ENCODE results near the gene PPP3CA.

The PPP3CA gene

GRCh38 chr4:101347267-101347556, at the start of gene PPP3CA:
PPP3CA (minus strand) TSS chr4:101347526.
- DNase-seq = no peak

GRCh38 chr4:101393256-101393655, 45.9 kb upstream of the PPP3CA start:
- DNase-seq = no peak

GRCh38 chr4:101370663-101371210, 23.4 kb upstream of the PPP3CA start:
- DNase-seq = no peak

DNA sequence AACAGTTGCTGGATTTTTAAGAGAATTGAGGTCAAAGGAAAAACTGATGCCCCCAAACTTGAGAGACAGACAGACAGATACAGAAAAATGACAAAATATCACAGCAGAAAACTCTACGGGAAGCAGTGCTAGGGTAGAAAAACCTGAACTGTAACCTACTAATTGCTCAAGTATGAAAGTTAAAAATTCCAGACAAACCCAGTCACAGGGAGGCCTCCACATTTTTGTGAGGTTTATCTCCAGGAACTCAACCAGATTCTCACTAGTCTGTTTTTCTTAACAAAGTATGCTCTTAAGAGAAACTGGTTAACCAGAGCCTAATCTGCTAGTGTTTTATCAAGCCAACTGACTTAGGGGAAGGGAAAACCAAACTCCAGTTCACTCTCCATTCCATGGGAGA, 19.9 kb upstream of the PPP3CA start:
- no peak for DNase-seq

DNA sequence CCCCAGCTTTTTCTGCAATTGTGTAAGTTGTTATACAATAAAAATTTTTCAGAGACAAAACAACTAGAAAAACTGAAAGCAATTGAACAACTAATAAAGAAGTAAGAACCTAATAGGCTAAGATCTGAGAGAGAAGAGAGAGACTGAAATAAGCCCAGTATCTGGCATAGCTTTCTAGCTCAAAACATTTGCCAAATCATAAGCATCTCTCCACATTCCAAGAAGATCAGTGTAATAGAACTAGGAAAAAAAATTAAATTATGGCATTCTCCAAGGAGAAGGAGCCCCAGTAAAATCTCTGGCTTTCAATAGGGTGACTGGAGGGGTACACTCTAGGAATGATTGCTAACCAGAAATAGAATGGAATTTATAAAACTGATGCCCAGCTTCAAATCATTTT, 19.0 kb upstream of the PPP3CA start:
- no peak for DNase-seq

DNA sequence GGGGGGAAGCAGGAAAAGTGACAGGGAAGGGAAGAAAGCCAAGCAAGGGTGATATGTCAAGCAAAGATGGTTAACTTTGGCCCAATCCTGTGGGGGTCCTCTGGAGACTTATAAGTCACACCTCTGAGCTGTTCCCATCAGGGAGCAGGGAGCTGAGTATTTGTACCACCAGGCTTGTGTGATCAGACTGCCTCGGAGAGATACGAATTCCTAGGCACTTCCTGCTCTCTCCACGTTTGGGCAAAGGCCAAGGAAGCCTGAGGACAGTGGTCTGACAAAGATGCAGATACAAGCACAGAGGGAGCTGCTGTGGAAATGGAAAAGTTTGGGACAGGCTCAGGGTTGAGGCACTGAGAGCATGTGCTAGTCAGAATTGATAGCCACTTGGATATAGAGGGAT, 10.4 kb upstream of the PPP3CA start:
- no peak for DNase-seq

DNA sequence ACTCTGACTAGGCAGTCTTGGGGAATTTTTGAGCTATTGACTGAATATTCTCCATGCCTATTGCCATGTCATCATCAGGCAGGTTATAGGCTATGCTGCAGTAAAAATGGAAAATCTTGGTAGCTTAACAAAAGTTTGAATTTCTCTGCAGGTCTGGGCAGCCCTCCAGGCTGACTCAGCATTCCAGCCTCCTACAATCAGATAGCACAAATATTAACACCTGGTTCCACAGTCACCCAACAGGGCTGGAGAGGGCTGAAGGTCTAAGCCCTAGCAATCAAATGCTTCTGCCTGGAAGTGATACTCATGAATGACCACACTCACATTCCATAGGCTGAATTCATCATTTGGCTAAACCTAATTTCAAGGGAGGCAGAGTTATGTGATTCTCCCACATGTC, 9.6 kb upstream of the PPP3CA start:
- no peak for DNase-seq

DNA sequence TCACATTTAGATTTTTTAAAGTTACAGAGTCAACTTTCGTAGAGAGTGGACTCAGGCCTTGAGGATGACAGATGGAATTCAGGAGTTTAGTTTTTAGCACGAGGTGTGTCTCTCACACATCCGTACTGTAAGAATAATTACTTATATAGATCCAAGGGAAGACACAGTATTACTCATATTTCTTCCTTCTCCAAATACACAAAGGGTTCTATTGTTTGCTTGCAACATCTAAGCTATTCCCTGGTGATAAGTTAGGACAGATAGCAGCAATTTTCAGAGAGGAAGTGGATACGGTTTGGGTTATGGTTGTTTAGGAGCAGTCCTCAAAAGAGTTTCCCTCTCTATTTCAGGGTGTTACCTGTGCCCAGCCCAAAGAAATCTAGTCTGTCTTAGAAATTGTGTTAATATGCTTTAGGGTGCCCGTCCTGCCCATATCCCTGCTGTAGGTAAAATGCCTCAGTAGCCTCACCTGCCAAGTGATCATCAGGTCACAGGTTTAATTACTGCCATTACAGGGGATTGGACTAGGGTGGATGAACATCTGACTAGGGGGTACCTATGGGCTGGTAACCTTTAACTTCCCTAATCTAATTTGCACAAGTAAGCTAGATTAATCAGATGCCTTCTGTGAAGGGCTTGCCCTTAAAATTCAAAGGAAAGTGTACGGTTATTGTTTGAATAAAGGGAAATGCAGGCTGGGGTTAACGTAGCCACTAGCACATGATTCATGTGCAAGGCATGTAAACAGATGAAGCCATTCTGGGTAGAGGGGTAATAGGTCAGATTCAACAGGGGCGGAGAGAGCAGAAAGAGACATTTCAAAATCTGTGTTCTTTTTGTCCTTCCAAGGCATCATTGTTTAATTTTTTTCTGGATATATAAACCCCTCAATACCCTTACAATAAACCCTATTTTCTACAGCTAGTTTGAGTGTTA, 8.7 kb upstream of the PPP3CA start:
- DNase-seq = no peak

- DNase-seq = no peak
Measured at GRCh38 chr4:101355246-101355645, 7.9 kb upstream of the PPP3CA start.

DNA sequence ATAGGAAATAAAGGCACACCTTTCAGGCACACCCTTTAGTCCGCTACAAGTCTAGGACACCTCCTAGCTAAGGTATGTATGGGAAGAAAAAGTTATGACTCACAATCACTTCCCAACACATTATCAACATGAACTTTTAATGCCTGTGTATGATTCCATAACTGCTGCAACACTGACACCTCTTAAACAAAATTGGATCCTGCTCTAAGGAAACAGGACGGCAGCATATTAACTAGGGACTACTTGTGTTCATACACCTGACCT, 2.4 kb upstream of the PPP3CA start:
- DNase-seq = no peak

DNA sequence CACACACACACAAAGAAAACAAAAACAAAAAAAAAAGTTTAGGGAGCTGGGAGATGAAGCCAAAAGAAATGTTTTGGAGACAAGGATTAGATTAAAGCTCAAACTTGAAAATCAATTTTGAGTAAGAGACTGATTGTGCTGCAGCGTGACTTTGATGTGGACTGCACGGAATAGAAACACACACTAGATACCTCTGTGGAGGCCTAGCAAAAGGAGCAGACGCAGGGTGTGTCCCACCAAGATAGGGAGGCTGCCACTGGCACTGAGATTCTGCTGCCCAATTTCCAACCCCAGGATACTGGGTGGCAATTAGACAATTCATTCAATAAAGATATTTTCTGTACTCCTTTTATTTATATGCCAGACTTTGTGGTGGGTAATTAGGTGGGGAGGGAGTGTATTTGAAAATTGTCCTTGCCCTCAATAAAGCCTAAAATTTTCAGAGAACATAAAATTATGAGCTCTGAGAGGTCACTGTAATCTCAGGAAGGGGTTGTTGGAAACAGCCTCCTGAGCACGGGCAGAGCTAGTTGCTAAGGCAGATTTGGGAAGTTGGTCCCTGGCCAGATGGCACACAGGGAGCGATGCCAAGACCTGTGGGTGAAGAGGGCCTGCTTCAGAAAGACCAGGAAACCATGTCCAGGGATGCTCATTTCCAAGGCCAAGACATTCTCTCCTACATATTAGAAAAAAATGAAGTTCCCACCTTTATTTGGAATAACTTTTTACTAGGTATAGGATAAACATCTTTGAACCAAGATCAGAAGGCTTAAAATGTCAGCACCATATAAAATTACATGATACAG, 1.9 kb upstream of the PPP3CA start:
- no peak for DNase-seq

GRCh38 chr4:101348367-101348827, 1.1 kb upstream of the PPP3CA start:
- no peak for DNase-seq

DNA sequence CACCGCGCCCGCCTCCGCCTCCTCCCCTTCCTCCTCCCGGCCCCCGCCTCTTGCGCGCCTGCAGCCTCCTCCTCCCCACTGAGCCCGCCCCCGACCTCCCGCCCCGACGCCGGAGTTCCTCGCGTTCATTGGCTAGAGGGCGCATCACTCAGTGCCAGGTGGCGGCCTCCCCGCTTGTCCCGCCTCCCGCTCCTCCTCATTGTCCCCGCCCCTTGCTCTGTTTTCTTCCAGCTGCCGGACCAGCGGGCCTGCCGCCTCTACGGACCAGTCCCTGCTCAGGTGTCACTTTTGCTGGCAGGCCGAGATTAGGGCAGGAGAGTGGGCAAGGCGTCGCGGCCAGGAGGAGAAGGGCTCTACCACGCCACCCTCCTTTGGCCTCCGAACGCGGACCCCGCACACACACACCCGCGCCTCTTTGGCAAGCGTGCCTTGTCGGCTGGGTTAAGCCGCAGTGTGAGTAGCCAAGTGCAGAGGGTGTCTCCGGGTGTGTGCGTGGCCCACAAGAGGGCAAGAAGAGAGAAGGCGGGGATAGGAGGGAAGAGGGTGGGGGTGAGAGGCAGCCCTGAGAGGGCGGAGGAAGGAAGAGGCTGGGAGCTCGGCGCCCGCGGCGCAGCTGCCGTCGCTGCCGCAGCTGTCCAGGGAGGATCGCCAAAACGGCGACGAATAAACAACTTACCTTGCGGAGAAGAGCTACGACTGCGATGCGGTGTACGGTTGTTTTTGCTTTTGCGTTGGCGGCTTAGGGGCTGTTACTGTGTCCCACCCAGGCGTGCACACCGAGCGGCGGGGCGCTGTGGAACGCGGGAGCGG, 436 bp upstream of the PPP3CA start:
- peak; percentile 99 for DNase-seq

DNA sequence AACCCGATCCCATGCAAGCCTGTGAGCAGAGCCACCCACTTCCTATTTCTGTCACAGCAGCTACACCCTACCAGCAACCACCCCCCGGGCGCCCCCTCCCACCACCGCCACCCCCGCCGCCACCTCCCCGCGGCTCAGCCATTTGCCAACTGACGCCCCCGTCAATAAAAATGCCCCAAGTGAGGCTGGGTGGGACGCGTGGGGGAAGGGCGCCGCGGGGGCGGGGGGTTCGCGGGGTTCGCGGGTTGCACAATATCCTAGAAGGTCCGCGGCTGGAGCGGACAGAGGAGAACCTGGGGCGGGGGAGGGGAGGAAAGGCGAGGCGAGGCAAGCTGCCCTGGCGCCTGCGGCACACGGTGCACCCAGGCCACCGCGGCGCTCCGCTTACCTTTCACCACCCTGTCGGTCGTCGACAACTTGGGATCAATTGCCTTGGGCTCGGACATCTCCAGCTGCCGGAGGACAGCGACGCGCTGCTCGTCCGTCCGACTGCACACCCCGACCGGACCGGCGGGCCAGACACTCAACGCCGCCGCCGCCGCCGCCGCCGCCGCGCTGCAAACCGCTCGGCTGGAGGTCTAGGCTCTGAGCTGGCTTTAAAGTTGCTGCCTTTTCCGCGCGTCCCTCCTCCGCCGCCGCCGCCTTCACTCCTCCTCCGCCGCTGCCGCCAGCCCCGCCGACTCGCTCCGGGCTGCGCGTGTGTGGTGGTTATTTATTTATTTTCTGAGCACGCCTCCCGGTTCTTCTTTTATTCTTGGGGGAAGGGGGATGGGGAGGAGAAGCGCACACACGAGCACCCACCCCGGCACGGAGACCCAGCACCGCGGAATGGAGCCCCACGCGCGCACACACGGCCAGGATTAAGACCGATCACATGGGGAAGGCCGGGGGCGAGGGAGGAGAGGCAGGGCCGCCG, 717 bp downstream of the PPP3CA start:
- DNase-seq = peak; percentile 91

DNA sequence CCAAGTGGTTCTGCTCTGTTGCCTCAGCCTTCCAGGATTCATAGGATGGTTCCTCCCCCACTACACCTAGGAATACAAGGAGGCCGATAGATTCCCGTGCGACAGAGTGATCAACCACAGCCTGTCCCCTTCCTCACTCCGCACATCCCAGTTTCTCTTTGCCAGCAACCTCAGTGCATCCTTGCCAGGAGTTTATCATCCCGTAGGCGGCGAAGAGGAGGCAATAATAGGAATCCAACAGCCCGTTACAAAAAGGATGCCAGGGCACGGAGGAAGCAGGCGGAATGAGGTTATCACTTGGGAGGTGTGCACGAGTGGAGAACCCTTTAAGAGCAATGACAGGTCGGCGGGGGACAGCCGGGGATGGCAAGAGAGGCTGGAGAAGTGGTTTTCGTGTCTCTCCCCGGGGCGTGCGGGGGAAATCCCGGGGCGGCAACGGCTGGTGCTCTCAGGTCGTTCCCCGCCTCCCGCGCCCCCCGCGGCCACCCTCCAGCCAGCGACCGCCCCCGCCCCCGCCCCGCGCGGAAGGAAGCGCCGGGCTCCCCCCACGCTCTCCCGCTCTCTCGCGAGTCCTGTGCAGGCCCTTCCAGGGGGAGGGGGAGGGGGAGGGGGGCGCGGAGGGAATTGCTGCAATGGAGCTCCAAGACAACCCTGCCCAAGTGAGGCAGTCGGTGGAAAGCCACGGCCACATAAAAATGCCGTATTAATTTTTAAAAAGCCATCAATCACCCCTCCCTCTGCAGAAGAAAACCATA, 1.6 kb downstream of the PPP3CA start:
- DNase-seq = peak; percentile 87

DNA sequence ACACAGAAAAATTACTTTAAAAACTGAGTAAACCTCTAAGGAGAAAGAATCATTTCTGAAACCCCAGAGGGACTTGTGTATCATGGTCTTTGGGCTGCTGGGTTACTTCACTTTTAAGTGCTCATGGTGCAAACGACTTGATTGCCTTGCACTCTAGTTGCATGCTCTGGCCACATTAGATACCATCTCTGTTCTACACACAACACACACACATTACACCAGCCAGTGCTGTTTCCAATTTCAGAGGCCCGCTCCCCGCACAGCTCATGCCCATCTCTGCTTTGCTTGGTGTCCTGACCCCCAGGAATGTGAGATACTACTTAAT, 2.1 kb downstream of the PPP3CA start:
- DNase-seq = no peak

DNA sequence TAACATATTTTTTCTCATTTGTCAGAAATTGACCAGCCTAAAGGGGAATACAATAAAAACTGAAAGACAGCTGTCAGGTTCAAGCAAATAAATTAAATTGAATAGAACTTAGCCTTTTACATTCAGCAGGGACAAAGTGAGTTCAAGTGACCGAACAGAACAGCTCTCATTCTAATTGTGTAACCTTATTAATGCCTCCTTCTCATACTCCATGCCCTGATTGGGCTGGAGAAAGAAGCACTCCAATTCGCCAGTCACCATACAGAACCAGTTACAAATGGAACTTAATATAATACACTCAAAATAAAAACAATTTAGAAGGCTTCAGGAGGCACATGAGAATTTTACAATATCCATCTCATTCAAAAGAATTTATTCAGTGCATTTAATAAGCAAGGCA, 8.0 kb downstream of the PPP3CA start:
- no peak for DNase-seq

GRCh38 chr4:101337688-101338087, 9.6 kb downstream of the PPP3CA start:
- no peak for DNase-seq

GRCh38 chr4:101334963-101335572, 12.3 kb downstream of the PPP3CA start:
- no peak for DNase-seq

DNA sequence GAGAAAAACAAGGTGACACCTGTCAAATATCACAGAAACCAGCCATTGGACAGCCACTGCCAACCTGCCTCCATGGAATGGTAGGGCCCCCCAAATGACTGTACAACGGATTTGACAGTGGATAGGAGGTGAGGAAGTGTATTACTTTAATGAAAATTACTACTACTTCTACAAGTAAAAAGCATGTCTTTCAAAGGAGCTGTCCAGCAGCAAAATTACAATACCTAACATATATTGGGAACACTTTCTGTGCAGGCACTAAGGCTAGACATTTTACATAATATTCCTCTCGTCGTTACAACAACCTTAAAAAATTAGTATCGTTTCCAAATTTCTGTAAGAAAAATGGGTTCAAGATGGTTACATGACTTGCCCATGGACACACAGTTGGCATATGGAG, 14.9 kb downstream of the PPP3CA start:
- DNase-seq = no peak

DNA sequence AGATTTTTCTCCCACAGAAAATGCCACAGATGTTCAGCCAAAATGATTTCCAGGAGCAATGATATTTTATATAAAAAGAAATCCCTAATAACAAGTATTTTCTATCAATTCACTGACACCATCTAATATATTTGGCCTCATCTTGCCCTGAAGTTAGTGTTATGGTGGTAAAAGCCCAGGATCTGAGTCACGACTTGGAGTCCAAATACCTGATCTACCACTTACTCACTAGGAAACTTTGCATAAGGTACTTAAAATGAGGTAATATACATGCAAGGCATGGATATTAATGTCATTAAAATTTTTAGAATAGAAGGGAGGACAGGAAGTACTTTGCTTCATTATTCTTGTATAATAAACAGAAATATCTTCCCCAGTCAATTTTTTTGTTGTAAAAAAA, 16.3 kb downstream of the PPP3CA start:
- DNase-seq = no peak
